ENCODE results near the gene GNB1.
"Not testable (repeated sequence)": the region's sequence is repeated elsewhere in the genome, so short reads cannot be mapped to it uniquely, and the experiment has no call there.

The GNB1 gene

DNA sequence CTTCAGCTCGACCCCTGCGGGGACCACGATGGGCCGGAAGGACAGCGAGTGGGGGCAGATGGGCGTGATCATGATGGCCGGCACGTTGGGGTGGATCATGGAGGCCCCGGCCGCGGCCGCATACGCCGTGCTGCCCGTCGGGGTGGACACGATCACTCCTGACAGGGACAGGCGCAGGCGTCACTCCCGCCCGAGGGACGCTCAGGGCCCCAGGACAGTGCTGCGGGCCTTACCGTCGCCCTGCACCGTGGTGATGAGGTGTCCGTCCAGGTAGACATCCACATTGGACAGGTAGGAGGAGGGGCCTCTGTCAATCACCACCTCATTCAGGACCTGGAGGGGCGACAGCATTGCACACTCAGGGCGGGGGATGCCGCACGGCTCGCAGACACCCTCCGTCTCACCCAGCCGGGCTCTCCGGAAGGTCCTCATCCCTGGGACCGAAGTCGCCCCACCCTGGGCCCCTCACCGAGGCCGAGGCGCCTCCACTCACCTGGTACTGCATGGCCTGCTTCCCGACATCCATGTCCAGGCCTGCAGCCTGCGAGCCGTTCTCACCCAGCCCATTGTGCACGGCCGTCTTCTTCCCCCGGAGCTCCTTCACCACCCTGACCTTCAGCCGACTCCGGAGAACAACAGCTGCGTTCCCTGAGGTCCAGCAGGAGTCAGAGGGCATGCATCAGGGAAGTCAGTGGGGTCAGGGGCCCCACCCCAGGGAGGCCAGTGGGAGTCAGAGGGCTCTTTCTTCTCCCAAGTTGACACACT lies 136.7 kb downstream of the GNB1 start:
- peaks cover 3% of the 10 kb centered on the region for H3K4me1 ChIP-seq (ENCODE audit: insufficient read depth, low read length)
- no peak overlapping the region for H2AFZ ChIP-seq (ENCODE audit: low read depth, low read length)
- H3K9me3 ChIP-seq (ENCODE audit: low read length): no peaks in the 10 kb centered on the region
- H3K4me3 ChIP-seq (ENCODE audit: low read length): no peak overlapping the region
- no peaks in the 10 kb centered on the region for H3K27me3 ChIP-seq (ENCODE audit: insufficient read depth, low read length)
- H3K36me3 ChIP-seq (ENCODE audit: insufficient read depth, low read length): peaks cover 48% of the 10 kb centered on the region

DNA sequence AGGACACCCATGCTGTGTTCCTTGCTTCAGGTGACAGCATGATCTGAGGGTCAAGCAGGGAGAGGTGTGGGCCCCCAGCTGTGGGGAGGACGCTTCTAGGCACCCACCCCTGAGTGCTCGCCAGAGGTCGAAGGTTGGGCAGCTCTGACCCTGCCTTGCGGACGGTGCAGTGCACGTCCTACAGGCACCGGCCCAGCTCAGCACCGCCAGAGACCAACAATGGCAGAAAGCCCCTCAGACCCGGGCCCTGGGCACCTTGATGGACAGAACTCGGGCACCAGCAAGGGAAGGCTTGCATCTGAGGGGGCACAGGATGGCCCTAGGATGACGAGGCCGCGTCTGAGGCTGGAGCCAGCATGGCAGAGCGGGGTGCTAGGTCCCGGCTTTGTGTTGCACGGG lies 137.3 kb downstream of the GNB1 start:
- no peaks in the 10 kb centered on the region for H3K9me3 ChIP-seq (ENCODE audit: low read length)
- no peak overlapping the region for H2AFZ ChIP-seq (ENCODE audit: low read depth, low read length)
- peaks cover 3% of the 10 kb centered on the region for H3K4me1 ChIP-seq (ENCODE audit: insufficient read depth, low read length)
- H3K4me3 ChIP-seq (ENCODE audit: low read length): no peak overlapping the region
- H3K36me3 ChIP-seq (ENCODE audit: insufficient read depth, low read length): peaks cover 45% of the 10 kb centered on the region
- no peaks in the 10 kb centered on the region for H3K27me3 ChIP-seq (ENCODE audit: insufficient read depth, low read length)

GRCh38 chr1:1752636-1753606 lies 138.0 kb downstream of the GNB1 start:
- Histone ChIP-seq H3K4me3 (ENCODE audit: low read length) (no peak overlapping the region), H3K4me1 (ENCODE audit: insufficient read depth, low read length) (peaks cover 3% of the 10 kb centered on the region), H3K27me3 (ENCODE audit: insufficient read depth, low read length) (no peaks in the 10 kb centered on the region), H2AFZ (ENCODE audit: low read depth, low read length) (no peak overlapping the region), H3K36me3 (ENCODE audit: insufficient read depth, low read length) (peaks cover 41% of the 10 kb centered on the region), H3K9me3 (ENCODE audit: low read length) (no peaks in the 10 kb centered on the region)

DNA sequence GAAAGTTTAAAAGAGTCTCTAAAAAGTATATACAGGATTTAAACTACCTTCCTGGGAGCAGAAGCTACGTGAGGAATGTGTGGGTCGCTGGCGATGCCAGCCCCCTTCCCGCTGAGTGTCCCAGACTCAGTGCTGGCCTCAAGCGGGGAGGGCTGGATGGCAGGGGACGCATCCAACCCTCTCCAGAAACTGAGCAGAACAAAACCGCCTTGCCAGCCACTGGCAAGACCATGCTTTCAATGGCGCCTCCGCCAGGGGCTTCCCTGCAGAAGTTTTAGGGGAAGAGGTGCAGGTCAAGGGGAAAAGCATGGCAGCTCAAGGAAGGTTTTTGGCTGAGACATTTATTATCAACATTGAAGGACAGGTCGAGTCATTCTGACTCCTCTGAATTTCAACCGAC lies 138.7 kb downstream of the GNB1 start:
- peaks cover 36% of the 10 kb centered on the region for H3K36me3 ChIP-seq (ENCODE audit: insufficient read depth, low read length)
- no peaks in the 10 kb centered on the region for H3K27me3 ChIP-seq (ENCODE audit: insufficient read depth, low read length)
- H2AFZ ChIP-seq (ENCODE audit: low read depth, low read length): no peak overlapping the region
- peaks cover 3% of the 10 kb centered on the region for H3K4me1 ChIP-seq (ENCODE audit: insufficient read depth, low read length)
- no peak overlapping the region for H3K4me3 ChIP-seq (ENCODE audit: low read length)
- H3K9me3 ChIP-seq (ENCODE audit: low read length): no peaks in the 10 kb centered on the region

DNA sequence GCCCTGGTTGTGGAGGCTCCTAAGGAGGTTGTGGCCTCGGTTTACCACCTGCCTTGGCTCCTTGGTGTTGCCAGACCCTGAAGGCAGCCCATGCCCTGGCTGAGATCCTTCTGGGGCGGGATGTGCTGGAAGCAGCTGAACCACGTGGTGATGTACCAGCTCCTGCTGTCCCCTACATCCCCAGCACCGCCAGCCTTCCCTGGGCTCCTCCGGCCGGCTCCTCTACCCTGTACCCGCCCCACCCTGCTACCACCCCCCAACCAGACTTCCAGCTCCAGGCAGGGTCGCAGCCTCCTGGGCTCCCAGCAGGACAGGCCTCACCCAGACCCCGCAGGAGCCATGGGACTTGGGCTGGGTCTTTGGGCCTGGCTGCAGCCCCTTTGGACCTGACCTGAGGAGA lies 140.9 kb downstream of the GNB1 start:
- not testable (repeated sequence) for H2AFZ ChIP-seq (ENCODE audit: low read depth, low read length); H3K9me3 ChIP-seq (ENCODE audit: low read length); H3K4me3 ChIP-seq (ENCODE audit: low read length); H3K4me1 ChIP-seq (ENCODE audit: insufficient read depth, low read length); H3K27me3 ChIP-seq (ENCODE audit: insufficient read depth, low read length)
- peaks cover 16% of the 10 kb centered on the region for H3K36me3 ChIP-seq (ENCODE audit: insufficient read depth, low read length)

DNA sequence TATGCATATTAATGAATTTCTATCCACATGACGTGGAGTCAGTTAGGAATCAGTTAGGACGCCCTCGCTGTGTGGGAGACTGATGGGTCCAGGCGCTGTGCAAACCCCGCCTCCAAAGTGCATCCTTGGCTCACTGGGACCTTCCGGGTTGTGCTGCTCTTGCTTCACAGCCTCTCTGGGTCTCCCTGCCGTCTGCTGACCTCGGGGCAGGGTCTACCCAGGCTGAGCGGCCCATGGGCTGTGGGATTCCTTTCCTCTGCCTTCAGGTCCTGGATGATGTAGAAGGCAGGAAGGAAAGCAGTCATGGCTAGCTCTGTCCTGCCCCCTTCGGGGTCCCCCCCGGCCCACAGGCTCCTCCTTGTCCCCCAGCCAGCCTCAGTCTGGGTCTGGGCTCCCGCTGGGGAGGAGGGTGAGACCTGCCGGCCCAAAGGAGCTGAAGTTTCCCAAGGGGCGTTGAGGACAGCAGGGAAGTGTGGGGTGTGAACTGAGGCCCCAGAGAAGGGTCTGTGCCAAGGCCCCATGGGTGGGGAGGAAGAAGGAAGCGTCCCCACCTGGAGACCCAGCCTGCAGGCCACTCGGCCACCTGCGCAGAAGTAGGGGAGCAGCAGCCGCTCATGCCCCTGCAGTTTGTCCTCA lies 142.1 kb downstream of the GNB1 start:
- Histone ChIP-seq H3K9me3 (ENCODE audit: low read length) (no peaks in the 10 kb centered on the region), H3K4me3 (ENCODE audit: low read length) (no peak overlapping the region), H3K4me1 (ENCODE audit: insufficient read depth, low read length) (peaks cover 3% of the 10 kb centered on the region), H2AFZ (ENCODE audit: low read depth, low read length) (no peak overlapping the region), H3K27me3 (ENCODE audit: insufficient read depth, low read length) (no peaks in the 10 kb centered on the region), H3K36me3 (ENCODE audit: insufficient read depth, low read length) (peaks cover 7% of the 10 kb centered on the region)

DNA sequence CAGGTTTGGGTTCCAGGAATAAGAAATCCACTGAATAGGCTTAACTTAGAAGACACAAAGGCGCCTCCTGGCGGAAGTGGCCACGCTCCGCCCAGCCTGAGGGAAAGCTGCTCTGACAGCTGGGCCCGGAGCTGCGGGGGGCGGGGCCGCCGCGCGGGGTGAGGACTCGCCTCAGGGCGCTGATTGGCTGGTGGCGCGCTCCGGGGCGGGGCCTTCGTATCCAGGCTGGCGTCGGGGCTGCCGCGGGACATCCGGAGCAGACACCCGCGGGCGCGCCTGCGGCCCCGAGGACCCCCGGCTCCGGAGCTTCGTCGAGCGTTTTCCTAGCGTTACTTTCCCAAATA lies 144.3 kb downstream of the GNB1 start:
- H3K4me1 ChIP-seq (ENCODE audit: insufficient read depth, low read length); H3K4me3 ChIP-seq (ENCODE audit: low read length); H3K27me3 ChIP-seq (ENCODE audit: insufficient read depth, low read length); H3K9me3 ChIP-seq (ENCODE audit: low read length); H3K36me3 ChIP-seq (ENCODE audit: insufficient read depth, low read length); H2AFZ ChIP-seq (ENCODE audit: low read depth, low read length): not testable (repeated sequence)

DNA sequence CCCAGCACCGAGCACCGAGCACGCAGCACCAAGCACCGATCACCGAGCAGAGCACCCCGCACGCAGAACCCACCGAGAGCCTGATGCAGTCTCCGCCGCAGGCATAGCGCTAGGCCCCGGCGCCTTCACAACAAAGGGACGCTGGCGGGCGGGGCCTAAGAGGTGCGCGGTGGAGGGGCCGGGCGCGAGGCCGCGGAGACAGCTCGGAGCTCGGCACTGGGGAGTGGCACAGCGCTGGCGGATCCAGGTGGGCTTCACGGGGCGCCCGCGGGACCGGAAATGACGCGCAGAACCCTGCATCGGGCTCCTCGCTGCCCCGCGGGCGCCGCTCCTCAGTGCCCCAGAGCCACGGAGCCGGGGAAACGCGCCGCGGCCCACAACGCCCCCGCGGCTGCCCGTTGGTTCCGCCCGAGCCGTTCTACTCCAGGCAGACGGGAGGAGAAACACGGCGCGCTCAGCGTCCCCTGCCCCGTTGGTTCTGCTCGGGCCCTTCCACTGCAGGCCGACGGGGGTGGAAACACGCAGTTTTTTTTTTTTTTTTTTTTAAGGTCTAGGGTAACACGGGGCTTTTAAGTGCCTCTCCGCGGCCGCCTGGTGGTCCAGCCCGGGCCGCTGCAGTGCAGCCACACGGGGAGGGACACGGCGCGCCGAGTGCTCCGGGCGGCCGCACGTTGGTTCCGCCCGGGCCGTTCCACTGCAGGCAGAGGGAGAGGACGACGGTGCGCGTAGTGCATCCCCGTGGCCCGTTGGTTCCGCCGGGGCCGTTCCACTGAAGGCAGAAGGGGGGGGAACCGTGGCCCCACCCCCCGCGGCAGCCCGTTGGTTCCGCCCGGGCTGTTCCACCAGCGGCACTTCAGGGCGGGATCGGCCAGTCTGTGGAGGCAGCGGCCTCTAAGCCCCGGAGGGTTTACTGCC lies 145.0 kb downstream of the GNB1 start:
- H3K36me3 ChIP-seq (ENCODE audit: insufficient read depth, low read length); H3K27me3 ChIP-seq (ENCODE audit: insufficient read depth, low read length); H2AFZ ChIP-seq (ENCODE audit: low read depth, low read length); H3K9me3 ChIP-seq (ENCODE audit: low read length); H3K4me1 ChIP-seq (ENCODE audit: insufficient read depth, low read length): not testable (repeated sequence)
- peak overlapping the region; percentile 46 for H3K4me3 ChIP-seq (ENCODE audit: low read length)

GRCh38 chr1:1742529-1742928 lies 148.4 kb downstream of the GNB1 start:
- not testable (repeated sequence) for H3K9me3 ChIP-seq (ENCODE audit: low read length); H3K4me1 ChIP-seq (ENCODE audit: insufficient read depth, low read length); H3K4me3 ChIP-seq (ENCODE audit: low read length); H2AFZ ChIP-seq (ENCODE audit: low read depth, low read length); H3K36me3 ChIP-seq (ENCODE audit: insufficient read depth, low read length); H3K27me3 ChIP-seq (ENCODE audit: insufficient read depth, low read length)

GRCh38 chr1:1741013-1741412 lies 149.9 kb downstream of the GNB1 start:
- not testable (repeated sequence) for H3K27me3 ChIP-seq (ENCODE audit: insufficient read depth, low read length); H3K4me3 ChIP-seq (ENCODE audit: low read length); H2AFZ ChIP-seq (ENCODE audit: low read depth, low read length); H3K9me3 ChIP-seq (ENCODE audit: low read length); H3K4me1 ChIP-seq (ENCODE audit: insufficient read depth, low read length)
- peaks cover 11% of the 10 kb centered on the region for H3K36me3 ChIP-seq (ENCODE audit: insufficient read depth, low read length)

- H3K4me1 ChIP-seq (ENCODE audit: insufficient read depth, low read length); H3K4me3 ChIP-seq (ENCODE audit: low read length); H3K27me3 ChIP-seq (ENCODE audit: insufficient read depth, low read length); H2AFZ ChIP-seq (ENCODE audit: low read depth, low read length); H3K9me3 ChIP-seq (ENCODE audit: low read length): not testable (repeated sequence)
- H3K36me3 ChIP-seq (ENCODE audit: insufficient read depth, low read length): peaks cover 22% of the 10 kb centered on the region
These were observed 152.0 kb downstream of the GNB1 start for GRCh38 chr1:1738799-1739337.

- H3K36me3 ChIP-seq (ENCODE audit: insufficient read depth, low read length): peaks cover 24% of the 10 kb centered on the region
- not testable (repeated sequence) for H2AFZ ChIP-seq (ENCODE audit: low read depth, low read length); H3K4me1 ChIP-seq (ENCODE audit: insufficient read depth, low read length); H3K27me3 ChIP-seq (ENCODE audit: insufficient read depth, low read length); H3K4me3 ChIP-seq (ENCODE audit: low read length); H3K9me3 ChIP-seq (ENCODE audit: low read length)
These were observed 153.0 kb downstream of the GNB1 start for GRCh38 chr1:1737675-1738590.
